Subcutaneous abdominal adipose tissue (tissue), 5 donors: ENCODE data around the gene TTC17.

Experiments
- H3K27ac ChIP-seq: one replicate; pipeline ENCODE4 v1.7.0; 2013; ENCODE audit warnings: low read depth, mild to moderate bottlenecking, inconsistent platforms, low read length, moderate library complexity
- H3K27me3 ChIP-seq, 5 donors: one replicate each; pipeline ENCODE4 v1.7.0; 2013; ENCODE audit warnings: low read length in 5 of 5, inconsistent platforms in 1 of 5; ENCODE audit not compliant: control insufficient read depth in 5 of 5, insufficient read depth in 4 of 5
- H3K36me3 ChIP-seq, 5 donors: one replicate each; pipeline ENCODE4 v1.7.0; 2013; ENCODE audit warnings: low read length in 5 of 5; ENCODE audit not compliant: control insufficient read depth in 5 of 5, insufficient read depth in 5 of 5
- H3K4me1 ChIP-seq, 5 donors: one replicate each; pipeline ENCODE4 v1.7.0; 2013; ENCODE audit warnings: low read length in 5 of 5, mild to moderate bottlenecking in 3 of 5, moderate library complexity in 1 of 5; ENCODE audit not compliant: control insufficient read depth in 5 of 5, insufficient read depth in 5 of 5
- H3K4me3 ChIP-seq, 5 donors: one replicate each; pipeline ENCODE4 v1.7.0; 2013; ENCODE audit warnings: low read length in 5 of 5, low read depth in 1 of 5
- H3K9ac ChIP-seq, 5 donors: one replicate each; pipeline ENCODE4 v1.7.0; 2013; ENCODE audit warnings: low read length in 5 of 5, mild to moderate bottlenecking in 4 of 5, moderate library complexity in 3 of 5
- H3K9me3 ChIP-seq, 5 donors: one replicate each; pipeline ENCODE4 v1.7.0; 2013; ENCODE audit warnings: low read length in 5 of 5; ENCODE audit not compliant: control insufficient read depth in 5 of 5
- donor health status: healthy.
- donor health status: healthy.
- donor health status: healthy.
- donor health status: healthy.
- donor health status: healthy.

The TTC17 gene

DNA sequence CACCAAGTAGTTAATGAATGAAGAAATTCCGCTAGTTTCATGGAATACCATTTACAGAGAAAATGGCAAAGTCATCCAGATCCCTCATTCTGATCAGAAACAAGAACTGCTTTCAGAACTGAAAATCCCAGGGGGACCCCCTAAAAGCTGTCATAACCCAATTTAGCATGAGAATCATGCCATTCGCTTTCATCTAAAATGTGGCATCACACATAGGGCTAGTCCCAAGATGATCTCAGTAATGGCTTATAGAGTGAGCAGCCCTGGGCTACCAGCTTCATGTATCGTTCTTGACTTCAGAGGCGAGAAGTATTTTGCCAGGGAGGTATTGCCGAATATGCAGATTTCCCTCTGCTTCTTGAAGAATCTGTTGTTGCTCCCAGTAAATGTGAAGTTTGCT is 134.0 kb downstream of the TTC17 start:
- H3K36me3 ChIP-seq = peaks cover 43 to 59% (median 50%) of the 10 kb centered on the region in 5 donors
- H3K4me1 ChIP-seq = peaks cover 0 to 6% (median 0%) of the 10 kb centered on the region in 5 donors
- no peaks in the 10 kb centered on the region for H3K27me3 ChIP-seq

GRCh38 chr11:43493431-43493830 is 134.7 kb downstream of the TTC17 start:
- no peak overlapping the region for H3K27ac ChIP-seq
- no peaks in the 10 kb centered on the region for H3K9me3 ChIP-seq
- peaks cover 0 to 6% (median 0%) of the 10 kb centered on the region in 5 donors for H3K4me1 ChIP-seq
- H3K36me3 ChIP-seq = peaks cover 43 to 59% (median 50%) of the 10 kb centered on the region in 5 donors
- no peak overlapping the region for H3K4me3 ChIP-seq
- H3K27me3 ChIP-seq = no peaks in the 10 kb centered on the region
- H3K9ac ChIP-seq = no peak overlapping the region

More for the DNA sequence above, 134.0 kb downstream of the TTC17 start:
- Histone ChIP-seq H3K27ac (no peak overlapping the region), H3K4me3 (no peak overlapping the region), H3K9ac (no peak overlapping the region), H3K9me3 (no peaks in the 10 kb centered on the region)

DNA sequence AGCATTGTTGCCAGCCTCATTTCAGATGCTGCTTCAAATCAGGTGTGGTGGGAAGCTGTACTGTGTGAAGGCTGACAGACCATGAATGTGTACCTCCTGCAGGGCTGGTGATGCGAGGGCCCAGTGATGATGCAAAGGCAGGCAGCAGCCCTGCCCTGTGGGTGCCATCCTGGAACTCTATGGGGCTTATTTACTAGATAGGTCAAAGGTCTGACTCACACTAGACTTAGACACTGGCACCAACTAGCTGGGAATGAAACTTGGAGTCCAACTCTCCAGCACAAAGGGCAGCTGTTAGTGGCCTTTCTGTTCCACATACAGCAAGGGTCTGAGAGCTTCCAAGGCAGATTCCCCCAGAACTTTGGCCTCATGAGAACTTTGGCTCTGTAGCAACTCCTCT is 138.4 kb downstream of the TTC17 start:
- Histone ChIP-seq H3K27me3 (no peaks in the 10 kb centered on the region), H3K36me3 (peaks cover 29 to 32% (median 30%) of the 10 kb centered on the region in 5 donors), H3K9ac (no peak overlapping the region), H3K4me1 (no peaks in the 10 kb centered on the region), H3K4me3 (no peak overlapping the region), H3K27ac (no peak overlapping the region), H3K9me3 (no peaks in the 10 kb centered on the region)

- no peaks in the 10 kb centered on the region for H3K27me3 ChIP-seq
Observed at GRCh38 chr11:43498561-43498960, 139.8 kb downstream of the TTC17 start.

GRCh38 chr11:43503417-43503816 is 144.7 kb downstream of the TTC17 start:
- H3K36me3 ChIP-seq = no peaks in the 10 kb centered on the region
- no peak overlapping the region for H3K27ac ChIP-seq
- H3K27me3 ChIP-seq = peaks cover 0 to 3% (median 0%) of the 10 kb centered on the region in 5 donors
- peaks cover 0 to 1% (median 0%) of the 10 kb centered on the region in 5 donors for H3K4me1 ChIP-seq
- no peaks in the 10 kb centered on the region for H3K9me3 ChIP-seq
- no peak overlapping the region for H3K4me3 ChIP-seq
- H3K9ac ChIP-seq = no peak overlapping the region

More at GRCh38 chr11:43498561-43498960, 139.8 kb downstream of the TTC17 start:
- Histone ChIP-seq H3K9me3 (no peaks in the 10 kb centered on the region), H3K4me3 (no peak overlapping the region), H3K9ac (no peak overlapping the region), H3K36me3 (peaks cover 15 to 19% (median 16%) of the 10 kb centered on the region in 5 donors), H3K27ac (no peak overlapping the region), H3K4me1 (no peaks in the 10 kb centered on the region)

GRCh38 chr11:43504316-43504950 is 145.7 kb downstream of the TTC17 start:
- Histone ChIP-seq H3K9ac (no peak overlapping the region), H3K4me1 (peaks cover 0 to 4% (median 0%) of the 10 kb centered on the region in 5 donors), H3K9me3 (no peaks in the 10 kb centered on the region), H3K27ac (no peak overlapping the region), H3K36me3 (no peaks in the 10 kb centered on the region), H3K4me3 (no peak overlapping the region), H3K27me3 (peaks cover 0 to 3% (median 0%) of the 10 kb centered on the region in 5 donors)

- H3K4me1 ChIP-seq = peaks cover 0 to 4% (median 0%) of the 10 kb centered on the region in 5 donors
- H3K4me3 ChIP-seq = no peak overlapping the region
- no peak overlapping the region for H3K9ac ChIP-seq
- no peaks in the 10 kb centered on the region for H3K36me3 ChIP-seq
- no peak overlapping the region for H3K27ac ChIP-seq
- H3K27me3 ChIP-seq = peaks cover 0 to 3% (median 0%) of the 10 kb centered on the region in 5 donors
- H3K9me3 ChIP-seq = no peaks in the 10 kb centered on the region
Observed at GRCh38 chr11:43505171-43505570, 146.5 kb downstream of the TTC17 start.

DNA sequence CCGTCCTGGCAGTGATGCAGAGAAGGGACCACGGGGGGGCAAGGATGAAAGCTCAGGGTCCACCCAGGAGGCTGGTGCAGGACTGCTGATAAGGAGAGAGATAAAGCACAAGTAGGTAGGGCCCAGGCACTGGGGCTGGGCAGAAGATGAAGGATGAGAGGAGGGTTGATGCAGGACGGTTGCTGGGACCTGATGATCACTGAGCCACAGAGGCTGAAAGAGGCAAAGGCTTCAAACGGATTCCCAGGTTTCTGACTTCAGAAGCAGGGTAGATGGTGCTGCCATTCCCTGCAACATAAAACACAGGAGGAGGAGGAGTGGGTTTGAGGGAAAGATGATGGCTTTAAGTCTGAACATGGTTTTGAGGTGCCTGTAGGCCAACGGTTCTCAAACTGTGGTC is 148.5 kb downstream of the TTC17 start:
- Histone ChIP-seq H3K4me3 (no peak overlapping the region), H3K27ac (no peak overlapping the region), H3K27me3 (peaks cover 0 to 3% (median 0%) of the 10 kb centered on the region in 5 donors), H3K4me1 (peaks cover 0 to 4% (median 0%) of the 10 kb centered on the region in 5 donors), H3K9ac (no peak overlapping the region), H3K9me3 (no peaks in the 10 kb centered on the region), H3K36me3 (no peaks in the 10 kb centered on the region)

GRCh38 chr11:43508511-43508918 is 149.8 kb downstream of the TTC17 start:
- Histone ChIP-seq H3K4me3 (no peak overlapping the region), H3K36me3 (no peaks in the 10 kb centered on the region), H3K9me3 (peaks cover 0 to 4% (median 3%) of the 10 kb centered on the region in 5 donors), H3K9ac (no peak overlapping the region), H3K4me1 (peaks cover 0 to 4% (median 0%) of the 10 kb centered on the region in 5 donors), H3K27ac (no peak overlapping the region), H3K27me3 (peaks cover 0 to 3% (median 0%) of the 10 kb centered on the region in 5 donors)

DNA sequence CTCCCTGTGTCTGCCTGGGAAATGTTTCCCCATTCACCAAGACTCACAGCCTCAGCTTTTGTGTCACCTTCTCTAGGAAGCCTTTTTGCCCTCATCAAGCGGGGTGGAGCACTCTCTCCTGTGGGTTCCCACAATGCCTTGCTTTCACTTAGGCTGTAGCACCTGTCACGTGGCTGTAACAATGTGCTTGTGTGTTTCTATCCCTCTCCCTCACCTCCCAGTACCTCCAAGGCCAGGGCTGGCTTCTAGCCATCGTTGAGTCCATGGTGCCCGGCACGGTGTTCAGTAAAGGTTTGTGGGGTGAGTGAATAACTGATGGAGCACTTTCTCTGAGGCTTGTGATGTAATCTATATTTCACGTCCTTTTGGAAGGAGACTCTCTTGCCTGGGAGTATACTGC is 153.2 kb downstream of the TTC17 start:
- Histone ChIP-seq H3K9ac (no peak overlapping the region), H3K9me3 (peaks cover 0 to 4% (median 3%) of the 10 kb centered on the region in 5 donors), H3K4me1 (peaks cover 0 to 4% (median 0%) of the 10 kb centered on the region in 5 donors), H3K27ac (no peak overlapping the region), H3K27me3 (peaks cover 0 to 16% (median 8%) of the 10 kb centered on the region in 5 donors), H3K36me3 (no peaks in the 10 kb centered on the region), H3K4me3 (no peak overlapping the region)
